CD4-positive, alpha-beta T cell treated with Interleukin-12 subunit alpha and Interleukin-12 subunit beta, for 1 hour (primary cell): ENCODE measurements around the gene MTOR.

Source experiments
- DNase-seq: peaks from one replicate; pipeline ENCODE4 v3.0.0-alpha.2; 2020

The MTOR gene

GRCh38 chr1:11059155-11059967, 203.0 kb downstream of the MTOR start:
- DNase-seq: no peak

DNA sequence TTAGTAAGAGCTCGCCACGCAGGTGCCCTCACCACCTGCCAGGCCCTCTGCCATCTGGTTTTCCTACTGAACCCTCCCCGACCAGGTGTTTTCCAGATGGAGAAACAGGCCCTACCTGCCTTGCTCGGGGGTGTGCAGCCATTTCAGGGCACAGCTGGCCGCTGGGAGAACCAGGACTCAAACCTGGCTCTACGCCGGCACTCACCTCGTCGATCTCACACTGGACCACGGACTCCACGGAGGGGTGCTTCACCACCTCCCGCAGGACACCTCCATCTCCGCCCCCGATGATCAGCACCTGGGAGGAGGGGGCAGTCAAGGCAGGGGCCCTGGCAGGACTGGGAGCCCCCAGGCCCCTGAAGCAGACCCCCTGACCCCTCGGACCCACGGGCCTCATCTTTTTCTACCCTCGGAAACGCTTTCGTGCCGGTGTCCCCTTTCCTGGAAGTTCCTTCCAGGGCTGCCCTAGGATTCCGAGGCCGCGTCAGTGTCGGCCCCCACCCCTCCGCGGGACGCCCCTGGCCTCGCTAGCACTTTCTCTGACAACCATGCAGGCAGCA, 203.7 kb downstream of the MTOR start:
- DNase-seq: no peak

DNA sequence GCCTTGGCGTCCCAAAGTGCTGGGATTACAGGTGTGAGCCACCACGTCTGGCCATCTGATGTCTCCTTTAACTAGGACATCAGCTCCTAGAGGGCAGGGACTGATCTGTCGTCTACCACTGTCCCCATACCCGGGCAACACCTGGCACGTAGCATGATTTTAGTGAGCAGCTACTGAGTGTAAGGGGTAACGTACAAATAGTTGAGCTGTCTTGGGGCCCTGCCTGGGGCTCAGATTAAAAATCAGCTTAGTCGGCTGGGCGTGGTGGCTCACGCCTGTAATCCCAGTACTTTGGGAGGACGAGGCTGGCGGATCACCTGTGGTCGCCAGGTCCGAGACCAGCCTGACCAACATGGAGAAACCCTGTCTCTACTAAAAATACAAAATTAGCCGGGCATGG, 204.3 kb downstream of the MTOR start:
- DNase-seq: no peak

- no peak for DNase-seq
These were observed 204.9 kb downstream of the MTOR start for GRCh38 chr1:11057477-11057876.
